ENCODE results near the gene MSANTD4. TPM values are rescaled to one million over a fixed set of nuclear protein-coding genes. Genes with fewer than 3 reads are reported as not detected.

Gene MSANTD4
- total RNA-seq, 6 experiments from 2014 or later: 15.6 to 19.7 (median 17.5) TPM

DNA sequence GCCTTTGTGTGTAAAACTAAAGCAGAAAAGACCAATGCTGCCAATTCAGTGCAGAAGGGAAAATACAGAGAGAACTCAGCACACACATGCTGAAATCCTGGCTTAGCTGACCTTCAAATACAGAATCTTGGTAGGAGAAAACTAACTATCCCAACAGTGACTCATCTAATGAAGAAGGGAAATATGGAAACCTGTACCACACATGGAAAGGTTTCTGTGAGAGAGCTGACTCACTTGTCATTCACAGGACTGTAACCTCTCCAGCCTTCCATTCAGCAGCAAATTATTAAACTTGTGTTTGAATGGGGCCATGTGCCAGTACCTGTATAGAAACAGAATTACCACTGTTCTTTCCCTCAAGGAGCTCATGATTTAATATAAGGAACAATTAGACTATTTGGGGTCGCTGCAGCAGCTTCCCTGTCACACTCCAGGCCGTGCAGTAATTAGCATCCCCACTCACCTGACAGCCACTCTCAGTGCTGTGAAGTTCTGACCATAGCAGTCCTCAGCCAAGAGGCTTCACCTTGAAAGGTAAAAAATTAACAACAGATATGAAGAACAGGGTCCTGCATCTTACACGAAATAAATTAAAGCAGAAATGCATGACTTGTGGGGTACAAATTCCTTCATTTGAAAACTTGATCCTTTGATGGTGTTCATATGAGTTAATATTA lies 53.9 kb downstream of the MSANTD4 start:
- Mint-ChIP-seq H3K4me3 (no peak overlapping the region), H3K27ac (no peak overlapping the region), H3K36me3 (ENCODE audit: low read depth) (no peaks in the 10 kb centered on the region), H3K9me3 (no peaks in the 10 kb centered on the region), H3K27me3 (ENCODE audit: insufficient read depth) (no peaks in the 10 kb centered on the region), H3K4me1 (ENCODE audit: low read depth) (no peaks in the 10 kb centered on the region)
- DNase-seq: no peak
- TF ChIP-seq, protein P1, sequence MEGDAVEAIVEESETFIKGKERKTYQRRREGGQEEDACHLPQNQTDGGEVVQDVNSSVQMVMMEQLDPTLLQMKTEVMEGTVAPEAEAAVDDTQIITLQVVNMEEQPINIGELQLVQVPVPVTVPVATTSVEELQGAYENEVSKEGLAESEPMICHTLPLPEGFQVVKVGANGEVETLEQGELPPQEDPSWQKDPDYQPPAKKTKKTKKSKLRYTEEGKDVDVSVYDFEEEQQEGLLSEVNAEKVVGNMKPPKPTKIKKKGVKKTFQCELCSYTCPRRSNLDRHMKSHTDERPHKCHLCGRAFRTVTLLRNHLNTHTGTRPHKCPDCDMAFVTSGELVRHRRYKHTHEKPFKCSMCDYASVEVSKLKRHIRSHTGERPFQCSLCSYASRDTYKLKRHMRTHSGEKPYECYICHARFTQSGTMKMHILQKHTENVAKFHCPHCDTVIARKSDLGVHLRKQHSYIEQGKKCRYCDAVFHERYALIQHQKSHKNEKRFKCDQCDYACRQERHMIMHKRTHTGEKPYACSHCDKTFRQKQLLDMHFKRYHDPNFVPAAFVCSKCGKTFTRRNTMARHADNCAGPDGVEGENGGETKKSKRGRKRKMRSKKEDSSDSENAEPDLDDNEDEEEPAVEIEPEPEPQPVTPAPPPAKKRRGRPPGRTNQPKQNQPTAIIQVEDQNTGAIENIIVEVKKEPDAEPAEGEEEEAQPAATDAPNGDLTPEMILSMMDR (IDR thresholded peaks at IDR 0.05): no peak

DNA sequence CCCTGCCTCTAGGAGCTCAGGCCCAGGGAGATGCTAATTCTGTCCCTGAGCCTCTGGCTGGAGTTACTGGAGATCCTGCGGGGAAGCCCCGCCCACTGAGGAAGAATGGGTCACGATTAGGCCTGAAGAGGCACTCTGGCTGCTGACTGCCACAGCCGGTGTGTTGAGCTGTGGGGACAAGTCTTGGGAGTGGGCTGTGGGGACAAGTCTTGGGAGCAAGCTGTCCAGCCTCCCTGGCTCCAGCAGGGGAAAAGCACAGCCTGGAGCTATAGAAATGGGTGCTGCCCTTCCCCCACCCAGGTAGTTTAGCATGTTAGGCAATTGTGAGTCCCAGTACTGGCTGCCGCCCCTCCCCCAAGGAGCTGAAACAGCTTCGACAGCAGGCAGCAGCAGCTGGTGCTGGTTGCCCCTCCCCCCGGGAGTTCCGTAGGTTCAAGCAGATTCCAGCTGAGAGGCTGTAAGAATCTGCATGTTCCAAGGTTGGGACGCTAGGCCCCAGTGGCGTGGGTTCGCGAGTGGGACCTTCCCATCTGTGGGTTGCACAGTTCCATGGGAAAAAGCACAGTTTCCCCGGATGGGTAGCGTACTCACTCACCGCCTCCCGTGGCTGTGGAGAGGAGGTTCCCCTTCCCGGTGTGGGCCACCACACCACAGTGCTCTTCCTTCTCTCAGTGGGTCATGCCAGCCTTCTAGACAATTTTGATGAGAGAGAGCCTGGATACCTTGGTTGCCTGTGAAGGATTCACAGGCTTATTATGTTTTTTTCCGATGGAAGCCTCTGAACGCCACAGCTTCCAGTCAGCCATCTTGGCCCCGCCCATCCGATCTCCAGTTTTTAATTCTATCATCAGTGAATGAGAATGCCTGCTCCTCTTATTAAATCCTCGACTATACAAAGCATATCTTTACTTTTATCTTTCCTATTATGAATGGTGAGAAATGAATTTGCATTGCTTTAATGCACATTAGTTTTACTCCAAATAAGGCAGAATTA lies 61.5 kb downstream of the MSANTD4 start:
- Mint-ChIP-seq H3K27me3 (ENCODE audit: insufficient read depth) (peaks cover 3% of the 10 kb centered on the region; the same call in 1 of the 2 replicates), H3K4me3 (no peak overlapping the region), H3K27ac (no peak overlapping the region), H3K9me3 (peaks cover 15% of the 10 kb centered on the region), H3K4me1 (ENCODE audit: low read depth) (no peaks in the 10 kb centered on the region), H3K36me3 (ENCODE audit: low read depth) (no peaks in the 10 kb centered on the region)
- DNase-seq: no peak
- TF ChIP-seq, protein P1 (IDR thresholded peaks at IDR 0.05): no peak

Other genes with a start within 250 kb of the MSANTD4 start
- gene KBTBD3, start 55.1 kb upstream of the MSANTD4 start, total RNA-seq (2021; fragmentation: NEBNext Ultra II Directional; extraction: Animal tissue kit (Norgen Biotek cat#: 25700)): 1 to 10 TPM; 2.4 to 5.0 (median 4.0) TPM
- gene AASDHPPT, start 55.4 kb upstream of the MSANTD4 start, total RNA-seq (2021; fragmentation: NEBNext Ultra II Directional; extraction: Animal tissue kit (Norgen Biotek cat#: 25700)): 10 to 100 TPM; 37.5 to 49.1 (median 41.0) TPM

Measured in HFFc6 (cell line).